Hematopoietic multipotent progenitor cell treated with erythropoietin and hydrocortisone succinate and interleukin-3 and kit ligand, for 17 days (in vitro differentiated cells): Measurements from ENCODE around the gene CSGALNACT2.
A peak's percentile ranks its signal among the peaks of the same experiment; 100 is the strongest.
"Not testable (repeated sequence)": the region's sequence is repeated elsewhere in the genome, so short reads cannot be mapped to it uniquely, and the experiment has no call there.

Source experiments
- DNase-seq: peaks from one replicate; pipeline ENCODE4 v3.0.0-alpha.2; 2015; ENCODE audit warnings: low spot score

Gene CSGALNACT2

DNA sequence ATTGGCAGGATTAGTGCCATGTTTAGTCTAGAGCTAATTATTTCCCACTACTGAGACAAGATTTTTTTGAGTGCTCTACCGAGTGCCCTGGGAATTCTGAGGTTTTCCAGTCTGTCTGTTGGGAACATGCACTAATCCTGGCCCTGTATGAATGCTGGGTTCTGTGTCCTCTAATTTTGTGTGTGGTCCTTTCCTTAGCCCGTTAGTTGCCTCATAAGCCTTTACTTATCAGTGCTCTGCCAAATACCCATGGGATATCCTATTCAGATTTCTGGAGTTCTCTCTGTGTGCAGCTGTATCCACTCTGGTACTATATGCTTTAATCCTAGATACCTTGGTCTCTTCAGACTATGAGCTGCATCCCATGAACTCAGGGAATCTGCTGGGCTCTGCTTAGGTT, 13.1 kb downstream of the CSGALNACT2 start:
- no peak for DNase-seq

DNA sequence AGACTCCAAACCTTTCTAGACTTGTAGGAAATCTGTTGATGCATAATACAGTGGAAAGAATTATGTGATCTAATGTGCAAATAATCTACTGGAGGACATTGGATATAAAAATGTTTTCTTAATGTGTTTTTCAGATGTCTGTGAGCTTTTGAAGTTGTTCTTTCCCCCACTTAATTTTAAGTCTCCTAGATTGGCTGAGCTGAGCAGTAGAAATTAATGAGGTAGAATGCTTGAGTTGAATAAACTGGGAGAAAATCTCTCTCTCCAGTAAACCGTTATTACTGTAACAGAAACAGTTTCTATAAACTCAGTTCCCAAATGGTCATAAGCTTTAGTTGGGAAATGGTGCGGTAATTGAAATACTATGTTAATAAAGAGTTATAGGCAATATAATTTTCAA, 15.7 kb downstream of the CSGALNACT2 start:
- DNase-seq, result no peak

DNA sequence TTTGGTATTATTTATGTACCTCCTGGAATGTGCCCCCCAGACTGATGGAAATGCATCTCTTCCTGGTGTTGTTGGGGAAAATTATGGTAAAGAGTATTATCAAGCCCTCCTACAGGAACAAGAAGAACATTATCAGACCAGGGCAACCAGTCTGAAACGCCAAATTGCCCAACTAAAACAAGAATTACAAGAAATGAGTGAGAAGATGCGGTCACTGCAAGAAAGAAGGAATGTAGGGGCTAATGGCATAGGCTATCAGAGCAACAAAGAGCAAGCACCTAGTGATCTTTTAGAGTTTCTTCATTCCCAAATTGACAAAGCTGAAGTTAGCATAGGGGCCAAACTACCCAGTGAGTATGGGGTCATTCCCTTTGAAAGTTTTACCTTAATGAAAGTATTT, 17.0 kb downstream of the CSGALNACT2 start:
- no peak for DNase-seq

- DNase-seq, result no peak
Observed at GRCh38 chr10:43155741-43156140, 17.5 kb downstream of the CSGALNACT2 start.

GRCh38 chr10:43156590-43157341, 18.5 kb downstream of the CSGALNACT2 start:
- no peak for DNase-seq

GRCh38 chr10:43158636-43159035, 20.4 kb downstream of the CSGALNACT2 start:
- no peak for DNase-seq

GRCh38 chr10:43160046-43160920, 22.0 kb downstream of the CSGALNACT2 start:
- DNase-seq, result no peak

DNA sequence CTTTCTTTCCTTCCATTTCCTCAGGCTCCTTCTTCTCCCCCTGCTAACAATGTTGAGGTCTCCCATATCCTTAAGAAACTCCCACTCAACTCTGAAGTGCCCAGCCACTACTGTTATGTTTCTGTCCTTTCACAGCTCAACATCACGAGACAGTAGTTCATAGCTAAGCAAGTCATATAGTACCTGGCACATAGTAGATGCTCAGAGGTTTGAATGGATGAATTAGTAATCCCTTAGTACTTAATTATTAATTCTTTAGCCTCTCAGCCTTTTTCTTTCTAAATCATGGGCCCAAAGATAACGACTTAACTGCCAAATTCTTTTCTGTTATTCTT, 22.6 kb downstream of the CSGALNACT2 start:
- no peak for DNase-seq

DNA sequence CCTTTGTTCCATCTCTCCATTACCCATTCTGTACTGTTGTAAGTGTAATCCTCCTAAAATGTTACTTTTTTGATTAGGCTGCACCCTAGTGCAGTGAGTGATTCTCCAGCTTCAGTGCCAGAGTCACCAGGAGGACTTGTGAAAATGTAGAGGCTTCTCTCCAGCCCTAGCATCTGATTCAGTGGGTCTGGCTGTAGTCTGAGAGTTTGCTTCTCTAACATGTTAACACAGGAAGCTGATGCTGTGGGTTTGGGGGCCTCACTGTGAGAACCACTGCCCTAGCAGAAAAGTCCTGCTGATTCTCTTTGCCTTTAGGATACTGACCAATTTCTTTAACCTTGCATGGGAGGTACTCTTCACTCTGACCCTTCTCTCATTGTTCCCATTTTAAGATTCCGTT, 24.4 kb downstream of the CSGALNACT2 start:
- no peak for DNase-seq

- DNase-seq, result no peak
Observed at GRCh38 chr10:43166207-43166879, 28.1 kb downstream of the CSGALNACT2 start.

DNA sequence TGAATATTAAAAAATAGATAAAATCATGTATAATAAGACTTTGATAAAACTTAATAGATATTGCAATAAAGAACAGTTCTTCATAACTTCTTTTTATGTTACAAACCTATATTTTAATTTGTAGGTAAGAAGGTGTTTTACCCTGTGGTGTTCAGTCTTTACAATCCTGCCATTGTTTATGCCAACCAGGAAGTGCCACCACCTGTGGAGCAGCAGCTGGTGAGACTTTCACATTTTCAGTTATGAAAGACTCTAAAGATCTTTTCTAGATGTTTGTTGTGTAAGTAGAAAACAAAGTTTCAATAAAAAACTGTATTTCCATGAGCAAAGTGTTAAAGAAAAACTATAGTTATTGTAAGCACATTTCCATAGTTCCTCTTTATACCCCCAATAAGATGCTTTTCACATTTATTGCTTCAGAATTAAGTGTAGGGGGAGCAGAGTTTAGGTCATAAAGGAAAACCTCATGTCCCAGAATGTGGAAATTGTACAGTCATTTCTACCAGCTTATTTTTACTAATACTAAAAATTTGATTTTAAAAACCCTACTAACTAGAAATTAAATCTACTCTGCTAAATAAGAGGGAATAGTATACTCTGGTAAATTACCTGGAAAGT, 28.7 kb downstream of the CSGALNACT2 start:
- DNase-seq, result no peak

- DNase-seq, result no peak
Observed at GRCh38 chr10:43167498-43167889, 29.2 kb downstream of the CSGALNACT2 start.

DNA sequence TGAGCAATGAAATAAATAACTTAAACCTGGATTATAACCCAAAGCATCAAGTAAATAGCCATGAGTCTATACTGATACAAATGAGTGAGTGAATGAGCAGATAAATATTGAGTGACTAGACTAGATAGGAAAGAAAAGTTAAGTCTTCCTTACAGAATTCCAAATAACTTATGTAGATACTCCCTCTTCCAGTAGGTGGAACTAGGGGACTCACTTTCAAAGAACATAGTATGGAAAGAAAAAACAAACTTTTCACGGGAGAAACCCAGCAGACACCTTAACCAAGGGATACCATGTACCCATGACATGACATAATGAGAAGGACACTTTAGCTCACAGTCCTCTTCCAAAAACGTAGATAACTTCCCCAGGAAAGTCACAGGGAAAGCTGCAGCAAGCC, 32.2 kb downstream of the CSGALNACT2 start:
- DNase-seq, result no peak

- no peak for DNase-seq
Observed at GRCh38 chr10:43172645-43173044, 34.4 kb downstream of the CSGALNACT2 start.

- no peak for DNase-seq
Observed at GRCh38 chr10:43173120-43173519, 34.9 kb downstream of the CSGALNACT2 start.

- DNase-seq, result peak; percentile 59
Observed at GRCh38 chr10:43174969-43175368, 36.7 kb downstream of the CSGALNACT2 start.

DNA sequence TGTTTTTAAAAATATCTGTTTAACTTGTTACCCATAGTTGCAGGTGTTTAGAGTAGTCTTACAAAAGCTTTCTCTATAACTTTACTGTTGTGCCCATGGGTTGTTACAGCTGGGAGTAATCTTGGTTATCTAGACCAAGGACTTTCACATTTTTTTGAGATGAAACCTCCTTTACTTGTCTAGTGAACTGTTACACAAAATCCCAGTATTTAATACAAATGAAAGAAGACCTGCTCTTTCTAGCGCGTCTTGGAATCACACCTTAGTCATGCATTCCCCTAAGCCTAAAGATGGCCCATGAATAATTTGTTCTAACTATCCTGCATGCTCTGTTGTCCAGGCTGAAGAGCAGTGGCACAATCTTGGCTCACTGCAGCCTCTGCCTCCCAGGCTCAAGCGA, 38.0 kb downstream of the CSGALNACT2 start:
- DNase-seq, result no peak

DNA sequence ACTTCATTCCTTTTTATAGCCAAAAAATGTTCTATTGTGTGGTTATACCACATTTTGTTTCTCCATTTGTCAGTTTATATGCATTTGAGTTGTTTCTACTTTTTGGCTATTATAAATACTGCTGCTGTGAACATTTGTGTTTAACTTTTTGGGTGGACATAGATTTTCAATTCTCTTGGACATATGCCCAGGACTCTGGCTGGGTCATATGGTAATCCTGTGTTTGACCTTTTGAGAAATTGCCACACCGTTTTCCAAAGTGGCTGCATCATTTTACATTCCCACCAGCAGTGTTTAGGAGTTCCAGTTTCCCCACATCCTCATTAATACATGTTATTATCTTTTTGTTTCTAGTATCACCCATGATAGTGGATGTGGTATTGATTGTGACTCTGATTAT, 39.4 kb downstream of the CSGALNACT2 start:
- no peak for DNase-seq

DNA sequence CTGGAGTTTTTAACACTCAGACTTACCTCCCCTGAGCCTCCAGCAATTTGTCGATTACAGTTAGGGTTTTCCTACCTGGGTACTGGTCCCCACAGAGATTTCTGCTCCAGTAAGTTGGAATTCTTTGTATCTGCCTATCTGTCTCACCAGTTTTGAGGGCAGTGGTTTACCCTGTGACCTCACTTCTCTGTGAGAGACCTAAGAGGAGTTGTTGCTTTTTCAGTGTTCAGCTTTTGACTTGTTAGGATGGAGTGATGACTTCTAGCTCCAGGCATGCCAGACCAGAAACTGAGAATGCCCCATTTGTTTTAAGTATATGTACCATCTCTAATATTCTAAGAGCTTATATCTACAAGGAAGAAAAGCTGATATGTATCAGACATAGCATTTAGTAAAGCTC, 42.9 kb downstream of the CSGALNACT2 start:
- DNase-seq, result no peak

DNA sequence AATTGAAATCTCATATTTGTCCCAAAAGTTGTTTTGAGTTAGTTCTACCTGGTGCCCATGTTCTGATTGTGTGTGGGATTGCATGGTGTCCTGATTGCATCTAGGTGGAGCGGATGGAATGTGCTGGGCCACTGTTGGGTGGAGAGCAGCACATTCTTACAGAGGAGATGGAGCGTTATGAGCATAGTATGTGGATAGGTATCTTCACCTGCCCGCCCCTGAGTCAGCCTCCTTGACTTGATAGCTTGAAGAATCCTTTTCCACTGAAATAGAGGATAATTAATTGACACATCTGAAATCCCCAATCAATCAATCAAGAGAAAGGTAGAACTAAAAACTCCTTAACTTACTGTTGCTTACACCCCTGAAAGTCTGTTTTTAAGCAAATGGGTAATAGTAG, 45.5 kb downstream of the CSGALNACT2 start:
- not testable (repeated sequence) for DNase-seq

GRCh38 chr10:43186150-43186549, 47.9 kb downstream of the CSGALNACT2 start:
- DNase-seq, result no peak

DNA sequence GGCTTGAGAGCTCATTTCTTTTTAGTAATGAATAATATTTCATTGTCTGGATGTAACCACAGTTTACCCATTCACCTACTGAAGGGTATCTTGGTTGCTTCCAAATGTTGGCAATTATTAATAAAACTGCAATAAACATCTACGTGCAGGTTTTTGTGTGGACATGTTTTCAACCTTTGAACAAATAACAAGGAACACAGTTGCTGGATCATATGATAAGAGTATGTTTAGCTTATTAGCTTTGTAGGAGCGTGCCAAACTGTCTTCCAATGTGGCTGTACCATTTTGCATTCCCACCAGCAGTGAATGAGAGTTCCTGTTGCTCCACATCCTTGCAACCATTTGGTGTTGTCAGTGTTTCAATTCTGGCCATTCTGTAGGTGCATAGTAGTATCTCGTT, 49.0 kb downstream of the CSGALNACT2 start:
- DNase-seq, result no peak

- DNase-seq, result no peak
Observed at GRCh38 chr10:43188702-43189101, 50.5 kb downstream of the CSGALNACT2 start.
